Hepatocyte (in vitro differentiated cells): ENCODE results near the gene ARHGAP45.
"Not testable (repeated sequence)": the region's sequence is repeated elsewhere in the genome, so short reads cannot be mapped to it uniquely, and the experiment has no call there.

ENCODE experiments used
- CTCF ChIP-seq: fragments of 200-600 bp; sonication (generic); IDR thresholded peaks from 2 replicates; pipeline ENCODE4 v1.5.1; 2016; ENCODE audit warnings: antibody characterized with exemption, mild to moderate bottlenecking; ENCODE audit not compliant: poor library complexity
- EZH2 ChIP-seq: fragments of 200-600 bp; sonication (generic); IDR thresholded peaks from 2 replicates; pipeline ENCODE4 v1.6.1; 2016; ENCODE audit warnings: antibody characterized with exemption, mild to moderate bottlenecking, borderline replicate concordance
- EZH2phosphoT487 ChIP-seq: fragments of 200-600 bp; sonication (generic); IDR thresholded peaks from one replicate; pipeline ENCODE4 v1.6.1; 2018; ENCODE audit warnings: antibody characterized with exemption, mild to moderate bottlenecking, low read depth, moderate library complexity; ENCODE audit not compliant: unreplicated experiment, severe bottlenecking

- not testable (repeated sequence) for TF ChIP-seq EZH2phosphoT487, CTCF, EZH2
These were observed 47.8 kb downstream of the ARHGAP45 start for GRCh38 chr19:1114728-1115127.
